Fibroblast of villous mesenchyme (primary cell): ENCODE results near the gene NADK2. TPM values are rescaled to one million over a fixed set of nuclear protein-coding genes. Genes with fewer than 3 reads are reported as not detected.

Experiments
- DNase-seq: peaks from one replicate; pipeline ENCODE4 v3.0.0-alpha.2; 2010; ENCODE audit warnings: low read depth
- H3K4me3 ChIP-seq: 2 replicates; pipeline ENCODE4 v1.5.1; 2011; ENCODE audit warnings: low read depth, mild to moderate bottlenecking, low read length
- total RNA-seq: library from RNA; depleted of rRNA; stranded (reverse); fragments of >200 nt; gene quantifications from 2 replicates; pipeline ENCODE4 v1.2.3, GENCODE V29; 2012
- TF ChIP-seq, protein P1 (sequence below): IDR thresholded peaks from 2 replicates; pipeline ENCODE4 v1.5.1; 2012; ENCODE audit warnings: low read depth, mild to moderate bottlenecking, low read length; ENCODE audit not compliant: insufficient read depth

NADK2 gene
- total RNA-seq, 1 donor = 36.3 TPM

DNA sequence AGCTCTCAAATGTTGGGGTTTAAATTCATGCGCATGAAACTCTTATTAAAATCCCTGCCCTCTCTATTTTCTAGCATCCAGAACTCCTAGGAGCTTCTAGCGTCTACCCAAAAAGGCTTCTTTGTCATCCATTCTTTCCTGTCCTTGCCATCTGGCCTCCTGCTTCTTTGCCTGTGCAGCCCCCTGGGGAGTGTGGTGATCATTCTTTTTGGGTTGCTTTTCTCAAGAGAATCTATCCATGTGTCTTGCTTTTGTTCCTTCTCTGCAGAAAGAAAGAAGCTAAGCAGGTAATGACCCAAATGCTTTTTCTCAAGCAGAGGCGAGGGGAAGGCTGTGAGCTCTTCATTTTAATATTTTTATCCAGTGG lies 63.2 kb downstream of the NADK2 start:
- H3K4me3 ChIP-seq = no peak overlapping the region
- no peak for DNase-seq
- TF ChIP-seq, protein P1, sequence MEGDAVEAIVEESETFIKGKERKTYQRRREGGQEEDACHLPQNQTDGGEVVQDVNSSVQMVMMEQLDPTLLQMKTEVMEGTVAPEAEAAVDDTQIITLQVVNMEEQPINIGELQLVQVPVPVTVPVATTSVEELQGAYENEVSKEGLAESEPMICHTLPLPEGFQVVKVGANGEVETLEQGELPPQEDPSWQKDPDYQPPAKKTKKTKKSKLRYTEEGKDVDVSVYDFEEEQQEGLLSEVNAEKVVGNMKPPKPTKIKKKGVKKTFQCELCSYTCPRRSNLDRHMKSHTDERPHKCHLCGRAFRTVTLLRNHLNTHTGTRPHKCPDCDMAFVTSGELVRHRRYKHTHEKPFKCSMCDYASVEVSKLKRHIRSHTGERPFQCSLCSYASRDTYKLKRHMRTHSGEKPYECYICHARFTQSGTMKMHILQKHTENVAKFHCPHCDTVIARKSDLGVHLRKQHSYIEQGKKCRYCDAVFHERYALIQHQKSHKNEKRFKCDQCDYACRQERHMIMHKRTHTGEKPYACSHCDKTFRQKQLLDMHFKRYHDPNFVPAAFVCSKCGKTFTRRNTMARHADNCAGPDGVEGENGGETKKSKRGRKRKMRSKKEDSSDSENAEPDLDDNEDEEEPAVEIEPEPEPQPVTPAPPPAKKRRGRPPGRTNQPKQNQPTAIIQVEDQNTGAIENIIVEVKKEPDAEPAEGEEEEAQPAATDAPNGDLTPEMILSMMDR = no peak

DNA sequence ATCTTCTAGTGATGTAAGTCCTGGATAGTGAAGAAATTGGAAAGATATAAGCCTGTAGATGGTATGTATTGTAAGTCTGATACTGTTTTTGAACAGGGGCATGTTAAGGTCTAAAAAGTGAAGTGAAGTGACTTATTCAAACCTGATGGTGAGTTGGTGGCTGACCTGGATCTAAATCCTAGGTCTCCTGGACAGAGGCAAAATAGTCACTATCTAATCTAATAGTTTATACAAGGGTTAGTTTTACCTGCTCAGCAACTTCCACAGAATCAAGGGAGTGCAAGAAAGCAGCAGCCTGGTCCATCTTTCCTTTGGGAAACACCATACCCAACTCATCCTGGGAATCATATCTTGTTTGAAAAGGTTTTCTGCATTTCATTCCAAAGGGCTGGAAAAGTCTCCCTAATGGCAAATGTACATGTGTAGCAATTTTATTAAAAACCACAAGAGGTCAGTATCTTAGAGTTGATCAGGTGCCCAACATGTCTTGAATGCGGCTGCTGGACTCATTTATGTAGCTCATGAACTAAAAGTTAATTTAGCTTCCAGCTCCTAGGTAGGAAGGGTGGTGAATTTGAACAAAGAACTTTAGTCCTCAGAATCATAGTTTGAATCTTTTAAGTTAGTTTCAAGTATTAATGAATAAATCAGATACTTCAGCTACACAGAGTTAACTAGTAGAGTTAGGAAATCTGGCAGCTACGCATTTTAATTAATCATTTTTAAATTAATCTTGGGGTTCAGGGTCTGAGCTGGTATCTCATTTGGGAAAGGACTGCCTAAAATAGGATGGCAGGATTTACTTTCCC lies 63.8 kb downstream of the NADK2 start:
- no peak overlapping the region for H3K4me3 ChIP-seq
- DNase-seq = peak; percentile 63
- TF ChIP-seq, protein P1 = peak; percentile 60

DNA sequence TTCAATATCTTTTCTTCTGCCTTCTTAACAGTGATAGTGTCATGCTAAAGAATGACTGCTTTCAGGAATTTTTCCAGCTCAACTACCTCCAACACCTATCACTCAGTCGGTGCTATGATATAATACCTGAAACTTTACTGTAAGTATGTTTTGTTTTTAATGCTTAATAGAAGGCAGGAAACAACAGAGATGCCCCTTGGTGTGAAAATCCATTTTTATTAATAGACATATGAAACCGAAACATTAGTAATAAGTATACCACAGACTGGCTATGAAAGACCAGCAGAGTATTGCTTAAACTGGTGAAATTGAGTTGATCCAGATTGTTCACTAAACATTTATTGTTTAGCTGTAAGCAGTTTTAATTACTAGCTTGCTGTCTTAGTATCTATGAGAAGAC lies 64.6 kb downstream of the NADK2 start:
- DNase-seq = no peak
- TF ChIP-seq, protein P1 = no peak

DNA sequence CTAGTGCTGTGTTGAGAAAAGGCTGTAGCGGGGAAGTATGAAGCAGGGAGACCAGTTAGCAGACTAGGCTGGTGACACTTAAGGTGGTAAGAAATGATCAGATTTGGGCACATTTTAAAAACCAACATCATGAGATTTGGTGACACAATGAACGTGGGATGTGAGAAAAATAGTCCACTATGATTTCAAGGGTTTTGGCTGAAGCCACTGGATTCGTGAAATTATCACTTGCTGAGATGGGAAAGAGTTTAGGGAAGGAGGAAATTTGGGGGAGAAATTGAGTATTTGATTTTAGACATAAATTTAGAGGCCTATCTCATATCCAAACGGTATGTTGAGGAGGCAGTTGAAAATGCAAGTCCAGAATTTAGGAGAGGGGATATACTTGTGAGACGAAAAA lies 66.7 kb downstream of the NADK2 start:
- TF ChIP-seq, protein P1 = no peak
- no peak overlapping the region for H3K4me3 ChIP-seq
- DNase-seq = no peak

More for the DNA sequence above, 64.6 kb downstream of the NADK2 start:
- no peak overlapping the region for H3K4me3 ChIP-seq

DNA sequence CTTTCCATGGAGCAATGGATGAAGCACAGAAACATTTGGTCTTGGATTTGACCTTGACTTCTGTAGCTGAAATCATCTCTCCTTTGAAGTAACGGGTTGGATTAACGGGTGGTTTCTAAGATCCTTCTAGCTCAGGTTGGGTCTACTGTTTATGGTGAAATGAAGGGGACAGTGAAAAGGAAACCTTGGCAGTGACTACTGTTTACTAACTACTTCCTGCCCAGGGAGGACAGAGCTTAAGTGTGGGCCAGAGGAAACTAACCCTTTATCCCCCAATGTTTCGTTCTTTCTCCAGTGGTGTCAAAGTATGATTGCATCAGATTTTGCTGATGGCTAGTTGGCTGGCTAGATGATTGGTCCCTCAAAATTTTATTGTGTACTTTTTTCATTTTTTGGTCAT lies 67.6 kb downstream of the NADK2 start:
- TF ChIP-seq, protein P1 = no peak
- DNase-seq = no peak
- no peak overlapping the region for H3K4me3 ChIP-seq

DNA sequence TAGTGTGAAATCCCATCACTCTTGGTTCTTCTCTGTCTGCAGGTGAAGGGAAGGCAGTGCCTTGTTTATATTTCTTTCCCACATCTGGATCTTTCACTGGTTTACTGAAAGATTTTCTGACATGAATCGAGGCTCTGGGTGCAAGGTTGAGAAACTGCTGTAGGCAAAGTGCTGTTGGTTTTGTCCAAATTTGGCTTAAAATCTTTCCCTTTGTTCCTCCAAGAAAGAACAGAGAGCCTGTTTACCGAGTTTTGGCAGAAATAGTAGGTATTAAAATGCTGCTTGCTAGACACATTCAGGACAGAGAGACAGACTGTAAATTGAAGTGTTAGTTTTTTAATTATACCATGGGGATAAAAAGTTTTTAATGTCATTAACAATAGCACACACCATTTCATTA lies 68.3 kb downstream of the NADK2 start:
- no peak for DNase-seq
- H3K4me3 ChIP-seq = no peak overlapping the region
- TF ChIP-seq, protein P1 = no peak

DNA sequence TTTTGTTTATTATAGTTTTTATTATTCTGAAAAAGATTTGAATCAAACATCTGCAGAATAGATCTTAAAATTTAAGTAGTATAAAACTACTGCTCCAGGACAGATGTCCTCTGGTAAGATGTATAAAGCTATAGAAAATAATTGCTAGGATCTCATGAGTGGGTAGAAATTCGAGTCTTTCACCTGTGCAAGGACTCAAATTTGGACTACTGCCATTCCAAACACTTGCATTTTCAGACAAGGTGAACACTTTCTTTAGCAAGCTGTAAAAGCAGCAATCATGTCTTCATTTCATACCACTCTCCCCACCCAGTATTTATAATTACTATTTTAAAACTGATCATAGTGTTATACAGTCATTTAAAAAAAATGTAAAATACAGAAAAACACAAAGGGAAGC lies 69.1 kb downstream of the NADK2 start:
- no peak overlapping the region for H3K4me3 ChIP-seq
- no peak for DNase-seq
- TF ChIP-seq, protein P1 = no peak
